GM18519 (cell line): Measurements from ENCODE around the gene CCNDBP1.
"Not testable (repeated sequence)": the region's sequence is repeated elsewhere in the genome, so short reads cannot be mapped to it uniquely, and the experiment has no call there.

Experiments
- ATAC-seq: cut with Tn5 transposase; IDR thresholded peaks from one replicate; pipeline ENCODE4 v1.9.1; 2021; ENCODE audit warnings: mild to moderate bottlenecking, moderate library complexity; ENCODE audit not compliant: unreplicated experiment, low FRiP score

Gene CCNDBP1

DNA sequence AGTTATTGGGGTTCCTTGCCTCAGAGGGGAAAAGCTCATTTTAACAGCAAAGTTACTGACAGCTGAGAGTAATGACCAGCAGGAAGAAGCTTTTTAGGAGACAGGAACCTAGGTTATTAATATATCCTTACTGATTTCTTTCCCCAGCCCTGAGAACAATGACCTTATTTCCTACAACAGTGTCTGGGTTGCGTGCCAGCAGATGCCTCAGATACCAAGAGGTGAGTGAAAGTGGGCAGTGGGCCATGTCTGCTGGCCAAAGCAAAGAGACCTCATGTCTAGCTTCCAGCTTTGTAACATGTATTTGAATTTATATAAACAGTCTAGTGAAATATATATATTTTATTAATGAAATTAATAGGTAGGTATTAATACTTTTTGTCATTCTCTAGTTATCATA is 5.0 kb downstream of the CCNDBP1 start:
- ATAC-seq = no peak

DNA sequence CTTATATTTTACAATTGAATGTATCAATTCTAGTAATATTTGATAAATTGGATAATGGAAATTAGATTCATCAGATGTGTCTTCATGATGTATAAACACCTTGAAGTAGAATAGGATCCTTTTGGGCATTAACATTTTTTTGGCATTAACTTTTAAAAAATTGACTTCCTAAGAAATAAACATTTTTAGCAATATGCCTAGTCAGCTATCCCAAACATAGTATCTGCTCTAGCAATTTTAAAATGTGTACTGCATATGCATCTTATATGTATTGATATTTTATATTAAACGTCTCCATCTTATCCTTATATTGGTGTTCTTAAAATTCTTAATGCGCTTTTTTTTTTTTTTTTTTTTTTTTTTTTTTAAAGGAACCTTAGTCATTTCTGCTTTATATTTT is 8.5 kb downstream of the CCNDBP1 start:
- ATAC-seq = no peak

DNA sequence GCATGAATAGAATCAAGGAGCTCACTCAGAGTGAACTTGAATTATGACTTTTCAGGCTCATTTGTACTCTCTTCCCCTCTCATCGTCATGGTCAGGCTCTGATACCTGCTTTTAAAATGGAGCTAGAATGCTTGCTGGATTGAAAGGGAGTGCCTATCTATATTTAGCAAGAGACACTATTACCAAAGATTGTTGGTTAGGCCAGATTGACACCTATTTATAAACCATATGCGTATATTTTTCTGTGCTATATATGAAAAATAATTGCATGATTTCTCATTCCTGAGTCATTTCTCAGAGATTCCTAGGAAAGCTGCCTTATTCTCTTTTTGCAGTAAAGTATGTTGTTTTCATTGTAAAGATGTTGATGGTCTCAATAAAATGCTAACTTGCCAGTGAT is 9.6 kb downstream of the CCNDBP1 start:
- no peak for ATAC-seq

DNA sequence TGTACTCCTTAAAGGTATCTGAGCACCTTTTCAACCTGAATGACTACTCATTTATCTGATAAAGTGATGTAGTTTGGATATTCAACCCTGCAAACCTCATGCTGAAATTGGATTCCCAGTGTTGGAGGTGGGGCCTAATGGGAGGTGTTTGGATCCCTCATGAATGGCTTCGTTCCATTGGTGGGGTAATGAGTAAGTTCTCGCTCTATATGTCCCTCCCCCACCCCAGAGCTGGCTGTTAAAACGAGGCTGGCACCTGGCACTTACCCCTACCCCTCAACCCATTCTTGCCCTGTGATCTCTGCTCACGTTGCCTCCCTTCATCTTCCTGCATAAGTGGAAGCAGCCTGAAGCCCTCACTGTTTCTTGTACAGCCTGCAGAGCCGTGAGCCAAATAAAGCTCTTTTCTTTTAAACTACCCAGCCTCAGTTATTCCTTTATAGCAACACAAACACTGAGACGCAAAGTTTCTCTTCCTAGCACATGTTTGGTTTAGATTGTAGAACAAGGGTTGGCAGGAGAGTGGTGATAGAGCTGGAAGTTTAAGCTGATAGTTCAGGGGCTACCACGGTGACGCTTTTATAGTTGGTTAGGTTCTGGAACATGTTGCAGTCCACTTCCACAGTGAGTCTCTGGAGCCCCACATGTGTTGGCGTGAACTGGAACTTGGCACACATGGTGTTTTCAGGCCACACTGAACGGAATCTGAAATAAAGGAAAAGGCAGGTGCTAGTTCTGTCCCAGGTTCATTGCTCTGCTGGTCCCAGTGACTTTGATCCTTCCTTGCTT is 11.8 kb downstream of the CCNDBP1 start:
- ATAC-seq = no peak

DNA sequence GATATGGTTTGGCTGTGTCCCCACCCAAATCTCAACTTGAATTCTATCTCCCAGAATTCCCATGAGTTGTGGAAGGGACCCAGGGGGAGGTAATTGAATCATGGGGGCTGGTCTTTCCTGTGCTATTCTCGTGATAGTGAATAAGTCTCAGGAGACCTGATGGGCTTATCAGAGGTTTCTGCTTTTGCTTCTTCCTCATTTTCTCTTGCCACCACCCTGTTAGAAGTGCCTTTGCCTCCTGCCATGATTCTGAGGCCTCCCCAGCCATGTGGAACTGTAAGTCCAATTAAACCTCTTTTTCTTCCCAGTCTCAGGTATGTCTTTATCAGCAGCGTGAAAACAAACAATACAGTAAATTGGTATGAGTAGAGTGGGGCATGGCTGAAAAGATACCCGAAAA is 12.6 kb downstream of the CCNDBP1 start:
- not testable (repeated sequence) for ATAC-seq

DNA sequence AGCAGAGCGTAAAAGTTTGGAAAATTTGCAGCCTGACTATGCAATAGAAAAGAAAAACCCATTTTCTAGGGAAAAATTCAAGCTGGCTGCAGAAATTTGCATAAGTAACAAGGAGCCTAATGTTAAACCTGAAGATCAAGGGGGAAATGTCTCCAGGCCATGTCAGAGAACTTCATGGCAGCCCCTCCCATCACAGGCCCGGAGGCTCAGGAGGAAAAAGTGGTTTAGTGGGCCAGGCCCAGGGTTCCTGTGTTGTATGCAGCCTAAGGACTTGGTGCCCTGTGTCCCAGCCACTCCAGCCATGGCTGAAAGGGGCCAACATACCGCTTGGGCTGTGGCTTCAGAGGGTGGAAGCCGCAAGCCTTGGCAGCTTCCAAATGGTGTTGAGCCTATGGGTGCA is 13.4 kb downstream of the CCNDBP1 start:
- ATAC-seq = not testable (repeated sequence)

DNA sequence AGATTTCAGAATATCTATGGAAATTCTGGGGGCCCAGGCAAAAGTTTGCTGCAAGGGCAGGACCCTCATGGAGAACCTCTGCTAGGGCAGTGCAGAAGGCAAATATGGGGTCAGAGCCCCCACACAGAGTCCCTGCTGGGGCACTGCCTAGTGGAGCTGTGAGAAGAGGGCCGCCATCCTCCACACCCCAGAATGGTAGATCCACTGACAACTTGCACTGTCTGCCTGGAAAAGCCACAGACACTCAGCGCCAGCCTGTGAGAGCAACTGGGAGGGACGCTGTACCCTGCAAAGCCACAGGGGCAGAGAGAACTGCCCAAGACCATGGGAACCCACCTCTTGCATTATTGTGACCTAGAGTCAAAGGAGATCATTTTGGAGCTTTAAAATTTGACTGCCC is 13.8 kb downstream of the CCNDBP1 start:
- ATAC-seq = no peak

DNA sequence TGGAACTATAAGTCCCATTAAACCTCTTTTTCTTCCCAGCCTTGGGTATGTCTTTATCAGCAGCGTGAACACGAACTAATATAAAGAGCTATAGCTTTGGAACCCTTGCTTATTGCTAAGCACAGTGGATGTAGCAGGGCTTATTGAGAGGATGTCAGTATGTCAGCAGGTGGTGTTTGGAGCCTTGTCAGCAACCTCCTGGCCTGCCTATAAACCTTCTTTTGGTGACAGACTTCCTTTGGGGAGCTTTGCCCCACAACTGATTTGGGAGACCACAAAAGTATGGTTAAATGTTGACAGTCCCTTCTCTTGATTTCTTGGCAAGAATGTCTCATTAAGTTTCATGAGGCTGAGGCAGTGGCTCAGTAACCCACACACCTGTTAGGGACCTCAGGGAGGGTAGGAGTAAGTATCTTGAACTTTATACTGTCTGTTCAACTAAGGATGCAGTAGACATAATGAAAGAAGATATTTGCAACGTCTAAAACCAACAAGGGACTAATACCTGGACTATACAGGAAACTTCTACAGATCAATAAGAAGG is 14.8 kb downstream of the CCNDBP1 start:
- no peak for ATAC-seq

DNA sequence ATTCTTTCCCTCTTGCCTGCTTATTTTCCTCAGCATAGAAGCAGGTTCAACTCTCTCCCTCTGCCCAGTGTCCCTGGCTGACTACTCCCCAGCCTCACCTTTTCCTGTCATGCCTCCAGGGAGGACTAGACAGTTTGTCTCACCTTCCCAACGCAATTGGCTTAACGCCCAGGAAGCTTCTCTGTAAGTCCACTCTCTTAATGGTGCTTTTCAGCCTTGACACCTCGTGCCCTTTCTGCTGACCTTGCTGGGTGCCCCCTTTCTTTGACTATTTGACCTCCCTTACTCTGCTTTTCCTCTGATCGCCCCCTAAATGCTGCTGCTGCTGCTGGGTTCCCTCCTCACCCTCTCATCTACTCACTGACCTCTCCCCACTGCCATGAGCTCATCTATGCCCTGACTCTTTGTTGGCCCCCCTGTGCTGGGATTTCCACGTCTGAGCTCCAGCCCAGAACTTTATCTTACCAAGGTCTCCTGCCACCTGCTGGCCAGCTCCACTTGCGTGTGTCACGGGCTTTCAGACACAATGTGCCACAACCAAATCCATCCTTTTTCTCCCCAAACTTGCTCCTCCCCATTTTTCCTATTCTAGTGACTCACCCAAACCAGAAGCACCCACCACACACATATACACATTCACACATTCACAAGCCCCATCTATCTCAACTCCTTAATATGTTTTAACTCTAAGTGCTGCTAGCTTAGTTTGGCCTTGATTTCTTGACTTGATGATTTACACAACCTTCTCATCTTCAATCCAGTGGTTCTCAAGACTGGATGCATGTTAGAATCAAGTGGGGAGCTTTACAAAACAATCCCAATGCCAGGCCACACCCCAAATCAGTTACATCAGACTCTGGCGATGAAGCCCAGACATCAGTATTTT is 19.1 kb downstream of the CCNDBP1 start:
- ATAC-seq = no peak

DNA sequence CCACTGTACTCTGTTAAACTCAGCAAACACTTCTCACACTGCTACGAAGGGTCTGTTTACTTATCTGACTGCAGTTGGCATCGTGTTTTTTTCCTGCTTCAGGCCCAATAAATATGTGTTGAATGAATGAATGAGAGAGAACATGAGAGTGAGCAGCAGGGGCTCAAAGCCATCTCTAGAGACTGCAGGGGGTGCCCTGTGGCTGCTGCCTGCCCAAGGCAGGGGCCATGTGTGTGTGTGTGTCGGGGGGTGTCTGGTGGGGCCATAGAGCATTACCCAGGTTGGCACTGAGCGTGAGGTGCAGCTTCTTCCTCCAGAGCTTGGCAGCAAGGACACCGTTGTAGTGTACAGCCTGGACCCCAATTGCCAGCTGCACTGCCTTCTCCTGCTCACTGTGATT is 20.9 kb downstream of the CCNDBP1 start:
- no peak for ATAC-seq

DNA sequence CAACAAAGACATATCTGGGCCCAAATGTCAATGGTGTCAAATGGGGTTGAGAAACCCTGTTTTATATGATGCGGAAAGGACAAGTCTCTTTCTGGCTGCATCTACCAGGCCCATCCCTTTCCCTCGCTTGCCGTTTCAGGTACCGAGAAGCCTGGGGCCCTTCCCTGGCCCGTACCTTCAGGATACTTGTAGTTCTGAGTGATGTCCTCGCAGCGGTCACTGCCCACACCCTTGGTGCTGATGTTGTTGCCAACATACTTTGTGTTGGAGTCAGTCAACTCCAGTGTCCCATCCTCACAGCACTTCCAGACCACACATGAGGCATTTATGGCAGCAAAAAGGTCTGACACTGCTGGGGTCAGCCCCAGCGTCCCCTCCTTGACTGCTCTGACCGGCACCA is 21.8 kb downstream of the CCNDBP1 start:
- no peak for ATAC-seq

DNA sequence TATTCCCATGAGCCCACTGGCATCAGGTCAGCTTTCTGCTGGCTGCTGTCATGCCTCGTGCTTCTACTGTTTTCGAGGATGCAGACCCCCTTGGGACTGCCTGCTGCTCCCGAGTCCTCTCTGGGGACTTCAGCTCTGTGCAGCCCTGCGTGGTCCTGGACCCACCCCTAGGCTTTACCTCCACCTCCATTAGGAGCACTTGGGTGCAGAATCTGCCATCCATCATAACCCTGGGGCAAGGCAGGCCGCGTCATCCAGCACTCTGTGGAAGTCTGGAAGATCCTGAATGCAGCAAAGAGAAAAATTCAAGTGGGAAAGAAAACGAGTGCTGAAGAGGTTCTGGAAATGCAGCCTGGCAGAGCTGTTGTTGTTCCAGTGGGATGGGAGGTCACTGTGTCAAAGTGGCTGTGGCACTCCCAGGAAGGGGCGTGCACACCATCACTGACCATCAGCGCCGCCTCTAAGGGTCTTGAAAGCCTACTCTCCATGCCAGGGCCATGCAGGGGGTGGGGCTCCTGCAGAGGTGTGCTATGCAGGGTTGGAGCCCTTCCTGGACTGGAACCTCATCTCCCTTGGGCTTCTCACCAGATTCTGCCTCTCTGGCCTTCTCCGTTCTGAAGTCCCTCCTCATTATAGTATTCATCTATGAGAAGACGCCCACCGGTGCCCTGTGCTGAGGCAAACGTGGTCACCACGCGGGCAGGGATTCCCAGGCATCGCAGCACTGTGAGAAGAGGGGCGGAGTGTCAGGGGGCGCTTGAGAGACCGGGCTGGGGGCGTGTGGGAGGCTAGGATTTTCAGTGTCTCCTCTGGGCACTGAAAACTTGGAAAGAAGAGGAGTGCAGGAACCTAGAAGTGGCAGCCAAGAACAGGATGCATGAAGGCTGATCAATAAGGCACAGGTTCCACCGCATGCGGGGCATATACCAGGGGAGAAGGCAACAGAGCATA is 23.1 kb downstream of the CCNDBP1 start:
- ATAC-seq = no peak

DNA sequence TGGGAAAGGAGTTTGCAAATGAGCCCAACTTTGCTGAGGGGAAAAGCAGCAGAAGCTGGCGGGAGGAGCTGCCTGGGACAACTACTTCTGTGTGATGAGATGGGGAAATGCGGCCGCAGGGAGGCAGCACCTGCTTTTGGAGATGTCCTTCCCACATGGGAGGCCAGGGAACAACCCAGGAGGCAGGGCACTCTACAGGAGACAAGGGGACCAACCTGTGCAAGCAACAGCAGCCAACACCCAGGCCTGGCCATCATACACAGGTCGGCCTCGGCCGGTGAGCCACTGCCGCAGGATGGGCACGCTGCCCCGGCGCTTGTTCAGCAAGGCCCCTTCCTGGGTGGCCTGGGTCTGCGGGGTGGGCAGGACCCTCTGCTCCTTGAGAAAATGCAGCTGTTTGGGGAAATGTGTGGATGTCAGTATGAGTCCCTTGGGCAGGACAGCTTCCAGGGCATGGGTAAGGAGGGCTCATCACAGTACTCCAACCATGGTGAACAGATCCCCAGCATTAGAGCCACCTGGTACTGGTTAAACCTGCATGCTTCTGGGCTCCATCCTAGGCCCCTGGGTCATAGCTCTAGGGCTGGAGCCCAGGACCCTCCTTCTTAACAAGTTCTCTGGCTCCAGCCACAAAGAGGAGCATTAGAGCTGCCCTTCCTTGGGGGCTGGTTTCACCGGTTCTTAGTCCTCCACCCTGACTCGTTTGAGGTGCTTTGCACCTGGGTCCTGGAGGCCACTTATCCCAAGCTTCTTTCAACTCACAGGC is 24.0 kb downstream of the CCNDBP1 start:
- ATAC-seq = no peak

DNA sequence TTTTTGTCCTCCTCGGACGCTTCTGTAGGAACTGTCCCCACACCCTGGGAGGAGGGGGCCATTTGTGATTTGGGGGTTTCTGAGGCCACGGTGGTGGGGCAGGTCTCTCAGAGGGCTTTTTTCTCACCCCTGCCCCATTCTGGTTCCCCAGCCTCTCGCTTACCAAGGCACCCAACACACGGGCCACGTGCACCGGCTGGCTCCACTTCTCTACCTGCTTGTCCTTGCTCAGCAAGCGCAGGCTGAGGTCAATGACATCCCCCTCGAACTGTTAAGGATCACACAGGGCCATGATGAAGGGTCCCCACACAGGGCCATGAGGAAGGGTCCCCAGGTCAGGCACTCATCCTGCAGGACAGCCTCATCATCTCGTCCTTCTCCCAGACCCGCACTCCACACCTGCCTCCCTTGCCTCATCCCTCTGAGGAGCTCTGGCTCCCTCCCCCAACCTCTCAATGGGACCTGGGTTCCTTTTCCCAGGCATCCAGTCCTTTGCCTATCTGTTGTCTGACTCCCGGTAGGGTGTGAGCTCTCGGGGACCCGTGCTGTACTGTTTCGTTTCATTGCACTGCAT is 25.1 kb downstream of the CCNDBP1 start:
- ATAC-seq = no peak

DNA sequence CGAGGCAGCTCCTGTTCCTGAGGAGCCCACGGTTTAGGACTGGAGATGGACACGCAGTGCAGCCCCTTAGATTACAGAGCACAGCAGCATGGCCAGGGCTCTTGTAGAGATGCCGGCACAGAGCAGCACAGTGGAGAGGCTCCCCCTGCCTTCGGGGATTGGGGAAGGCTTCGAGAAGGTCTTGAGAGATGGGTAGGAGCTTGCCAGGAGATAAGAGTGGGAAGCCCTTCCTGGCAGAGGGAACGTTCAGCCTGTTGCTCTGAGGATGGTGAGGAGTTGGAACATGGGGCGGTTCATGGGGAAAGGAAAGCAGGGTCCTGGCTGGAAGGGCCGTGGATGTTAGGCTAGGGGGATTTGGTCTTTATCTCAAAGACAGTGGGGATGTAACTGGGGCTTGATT is 25.6 kb downstream of the CCNDBP1 start:
- ATAC-seq = no peak

DNA sequence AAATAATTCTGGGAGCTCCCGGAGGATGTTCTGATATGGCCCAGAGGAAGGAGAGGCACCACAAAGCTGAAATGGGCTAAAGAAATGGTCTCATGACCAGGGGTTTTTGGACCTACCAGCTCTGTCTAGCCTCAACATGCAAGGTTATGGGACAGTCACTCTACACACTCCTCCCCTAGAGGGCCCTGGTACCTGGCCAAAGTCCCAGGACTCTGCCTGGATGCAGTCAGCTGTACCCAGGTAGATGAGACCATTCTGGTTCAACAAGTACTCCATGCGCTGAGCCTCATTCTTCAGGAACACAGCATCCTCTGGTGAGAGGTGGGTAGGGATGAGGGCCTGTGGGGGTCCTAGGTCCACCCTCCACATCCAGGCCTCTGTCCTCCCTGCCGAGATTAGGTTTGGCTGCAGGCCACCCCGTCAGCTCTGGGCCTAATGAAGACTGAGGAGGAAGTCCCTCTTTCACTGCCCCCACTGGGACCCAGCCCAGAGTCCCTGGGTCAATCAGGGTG is 26.1 kb downstream of the CCNDBP1 start:
- no peak for ATAC-seq

DNA sequence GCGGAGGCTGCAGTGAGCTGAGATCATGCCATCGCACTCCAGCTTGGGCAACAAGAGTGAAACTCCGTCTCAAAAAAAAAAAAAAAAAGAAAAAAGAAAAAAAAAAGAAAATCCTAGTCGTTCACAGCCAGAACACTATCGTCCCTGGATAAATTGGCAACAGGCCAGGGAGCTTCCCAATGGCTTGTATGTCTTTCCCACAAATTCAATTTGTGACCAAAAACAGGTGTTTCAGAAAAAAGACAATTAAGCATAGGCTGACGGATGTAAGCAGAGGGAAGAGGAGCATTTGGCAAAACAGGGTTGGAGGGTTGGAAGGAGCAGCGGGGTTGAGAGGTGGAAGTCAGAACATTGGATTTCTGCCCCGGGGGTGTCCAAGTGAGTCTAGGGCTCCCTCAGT is 27.1 kb downstream of the CCNDBP1 start:
- ATAC-seq = no peak

DNA sequence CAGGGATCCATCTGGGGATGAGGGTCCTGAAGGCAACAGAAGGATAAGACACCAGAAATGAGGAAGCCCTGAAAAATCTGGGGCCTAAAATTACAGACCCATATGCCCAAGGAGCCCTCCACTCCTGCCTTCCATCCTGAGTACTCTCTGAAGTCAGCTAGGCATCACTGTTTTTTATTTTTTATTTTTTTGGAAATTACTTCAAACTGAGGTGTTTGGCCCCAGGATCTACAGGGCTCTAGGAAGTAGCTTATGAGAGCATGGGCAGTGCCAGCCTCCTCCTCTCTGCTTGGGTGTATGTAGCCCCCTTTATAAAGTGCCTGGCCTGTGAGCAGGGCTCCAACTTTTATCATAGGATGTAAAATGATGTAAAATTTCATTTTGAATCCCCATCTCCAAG is 27.7 kb downstream of the CCNDBP1 start:
- no peak for ATAC-seq

DNA sequence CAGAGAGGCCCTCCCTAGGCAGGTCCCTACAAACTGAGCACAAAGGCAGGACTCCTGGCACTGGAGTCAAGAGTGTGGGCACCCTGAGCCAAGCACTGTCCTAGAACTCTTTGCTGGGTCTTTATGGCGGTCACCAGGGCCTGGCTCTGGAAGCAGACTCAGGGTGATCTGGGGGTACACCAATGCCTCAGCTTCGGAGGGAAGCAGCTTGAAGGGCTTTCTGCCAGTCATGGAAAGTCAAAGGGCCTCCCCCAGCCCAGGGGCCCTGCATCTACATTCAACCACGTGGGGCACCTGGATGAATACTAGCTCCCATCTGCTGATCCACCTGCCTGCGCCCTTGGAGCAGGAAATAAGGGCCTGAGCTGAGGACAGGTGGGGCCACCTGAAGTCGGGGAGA is 28.3 kb downstream of the CCNDBP1 start:
- ATAC-seq = no peak
